Muscle layer of colon (tissue), 2 donors: Measurements from ENCODE around the gene BTBD8.
"Not testable (repeated sequence)": the region's sequence is repeated elsewhere in the genome, so short reads cannot be mapped to it uniquely, and the experiment has no call there.

Experiments used
- H3K27ac ChIP-seq: one replicate; pipeline ENCODE4 v1.7.0; 2013; ENCODE audit warnings: low read depth, mild to moderate bottlenecking, low read length, moderate library complexity
- H3K27me3 ChIP-seq, 2 donors: one replicate each; pipeline ENCODE4 v1.7.0; 2013; ENCODE audit warnings: low read length in 2 of 2, mild to moderate bottlenecking in 2 of 2; ENCODE audit not compliant: insufficient read depth in 2 of 2, control insufficient read depth in 1 of 2
- H3K36me3 ChIP-seq: one replicate; pipeline ENCODE4 v1.7.0; 2013; ENCODE audit warnings: mild to moderate bottlenecking, low read length; ENCODE audit not compliant: insufficient read depth
- H3K4me1 ChIP-seq: one replicate; pipeline ENCODE4 v1.7.0; 2013; ENCODE audit warnings: mild to moderate bottlenecking, low read length; ENCODE audit not compliant: insufficient read depth
- H3K4me3 ChIP-seq, 2 donors: one replicate each; pipeline ENCODE4 v1.7.0; 2013; ENCODE audit warnings: low read length in 2 of 2, low read depth in 1 of 2, mild to moderate bottlenecking in 1 of 2, moderate library complexity in 1 of 2
- H3K9ac ChIP-seq: one replicate; pipeline ENCODE4 v1.7.0; 2013; ENCODE audit warnings: low read length
- H3K9me3 ChIP-seq: one replicate; pipeline ENCODE4 v1.7.0; 2013; ENCODE audit warnings: mild to moderate bottlenecking, low read length
- donor health status: abdominal sarcoma.
- donor health status: Adenocarcinoma of cecum.

BTBD8 gene

GRCh38 chr1:92070892-92071291 is 9.3 kb upstream of the BTBD8 start:
- no peak overlapping the region for H3K9ac ChIP-seq
- no peaks in the 10 kb centered on the region for H3K4me1 ChIP-seq
- no peaks in the 10 kb centered on the region for H3K9me3 ChIP-seq
- no peaks in the 10 kb centered on the region for H3K36me3 ChIP-seq
- H3K27ac ChIP-seq: no peak overlapping the region
- no peak overlapping the region for H3K4me3 ChIP-seq
- H3K27me3 ChIP-seq: no peaks in the 10 kb centered on the region

- H3K9ac ChIP-seq, H3K9me3 ChIP-seq, H3K4me3 ChIP-seq, H3K27ac ChIP-seq, H3K4me1 ChIP-seq, H3K36me3 ChIP-seq, H3K27me3 ChIP-seq: not testable (repeated sequence)
These were observed 5.7 kb upstream of the BTBD8 start for GRCh38 chr1:92074446-92074845.

- Histone ChIP-seq H3K9me3 (no peaks in the 10 kb centered on the region), H3K4me1 (peaks cover 3% of the 10 kb centered on the region), H3K27ac (no peak within 1 kb of the TSS), H3K9ac (no peak within 1 kb of the TSS), H3K27me3 (no peaks in the 10 kb centered on the region), H3K36me3 (no peaks in the 10 kb centered on the region), H3K4me3 (no peak within 1 kb of the TSS)
These were observed 4.8 kb upstream of the BTBD8 start, which contains the start of gene SETSIP for GRCh38 chr1:92075311-92075710. Gene SETSIP (minus strand): TSS chr1:92075411. CDS start chr1:92075411, 0 bp downstream.

- no peaks in the 10 kb centered on the region for H3K9me3 ChIP-seq
- H3K9ac ChIP-seq: no peak overlapping the region
These were observed 3.8 kb upstream of the BTBD8 start for GRCh38 chr1:92076363-92076762.

GRCh38 chr1:92078077-92078476 is 2.1 kb upstream of the BTBD8 start:
- not testable (repeated sequence) for H3K4me3 ChIP-seq, H3K27me3 ChIP-seq, H3K27ac ChIP-seq, H3K36me3 ChIP-seq, H3K9ac ChIP-seq, H3K4me1 ChIP-seq, H3K9me3 ChIP-seq

More at GRCh38 chr1:92076363-92076762, 3.8 kb upstream of the BTBD8 start:
- Histone ChIP-seq H3K4me1 (peaks cover 6% of the 10 kb centered on the region), H3K36me3 (no peaks in the 10 kb centered on the region), H3K4me3 (no peak overlapping the region), H3K27me3 (no peaks in the 10 kb centered on the region), H3K27ac (no peak overlapping the region)

- Histone ChIP-seq H3K4me1 (peaks cover 6% of the 10 kb centered on the region), H3K4me3 (peak overlapping the region in 1 of 2 donors; percentile 93), H3K9me3 (no peaks in the 10 kb centered on the region), H3K27me3 (no peaks in the 10 kb centered on the region), H3K27ac (no peak overlapping the region), H3K36me3 (no peaks in the 10 kb centered on the region), H3K9ac (no peak overlapping the region)
These were observed 704 bp upstream of the BTBD8 start for GRCh38 chr1:92079441-92079840.

GRCh38 chr1:92081031-92081430 is 886 bp downstream of the BTBD8 start:
- Histone ChIP-seq H3K27me3 (no peaks in the 10 kb centered on the region), H3K36me3 (no peaks in the 10 kb centered on the region), H3K9me3 (no peaks in the 10 kb centered on the region), H3K27ac (no peak overlapping the region), H3K9ac (peak overlapping the region; percentile 75), H3K4me3 (peak overlapping the region in 1 of 2 donors; percentile 93), H3K4me1 (peaks cover 6% of the 10 kb centered on the region)

GRCh38 chr1:92084651-92085050 is 4.5 kb downstream of the BTBD8 start:
- Histone ChIP-seq H3K4me3 (no peak overlapping the region), H3K27me3 (no peaks in the 10 kb centered on the region), H3K4me1 (peaks cover 6% of the 10 kb centered on the region), H3K9me3 (no peaks in the 10 kb centered on the region), H3K27ac (no peak overlapping the region), H3K9ac (no peak overlapping the region), H3K36me3 (peaks cover 4% of the 10 kb centered on the region)

GRCh38 chr1:92085727-92086126 is 5.6 kb downstream of the BTBD8 start:
- H3K4me1 ChIP-seq: peaks cover 3% of the 10 kb centered on the region
- H3K9me3 ChIP-seq: no peaks in the 10 kb centered on the region
- H3K9ac ChIP-seq: no peak overlapping the region
- no peak overlapping the region for H3K27ac ChIP-seq
- H3K4me3 ChIP-seq: no peak overlapping the region
- peaks cover 5% of the 10 kb centered on the region for H3K36me3 ChIP-seq
- no peaks in the 10 kb centered on the region for H3K27me3 ChIP-seq

GRCh38 chr1:92087542-92087941 is 7.4 kb downstream of the BTBD8 start:
- no peaks in the 10 kb centered on the region for H3K9me3 ChIP-seq
- peaks cover 5% of the 10 kb centered on the region for H3K36me3 ChIP-seq
- H3K27me3 ChIP-seq: no peaks in the 10 kb centered on the region
- H3K4me3 ChIP-seq: no peak overlapping the region
- no peaks in the 10 kb centered on the region for H3K4me1 ChIP-seq
- no peak overlapping the region for H3K9ac ChIP-seq
- H3K27ac ChIP-seq: no peak overlapping the region

- no peak overlapping the region for H3K4me3 ChIP-seq
- no peaks in the 10 kb centered on the region for H3K4me1 ChIP-seq
- H3K9me3 ChIP-seq: no peaks in the 10 kb centered on the region
- no peak overlapping the region for H3K9ac ChIP-seq
- H3K27ac ChIP-seq: no peak overlapping the region
- peaks cover 5% of the 10 kb centered on the region for H3K36me3 ChIP-seq
- H3K27me3 ChIP-seq: no peaks in the 10 kb centered on the region
These were observed 11.5 kb downstream of the BTBD8 start for GRCh38 chr1:92091625-92092024.

- Histone ChIP-seq H3K9ac (no peak overlapping the region), H3K27ac (no peak overlapping the region), H3K4me3 (no peak overlapping the region), H3K4me1 (no peaks in the 10 kb centered on the region), H3K27me3 (no peaks in the 10 kb centered on the region), H3K36me3 (peaks cover 5% of the 10 kb centered on the region), H3K9me3 (no peaks in the 10 kb centered on the region)
These were observed 13.9 kb downstream of the BTBD8 start for GRCh38 chr1:92094090-92094489.
